ENCODE measurements around the gene TMEM44.

DNA sequence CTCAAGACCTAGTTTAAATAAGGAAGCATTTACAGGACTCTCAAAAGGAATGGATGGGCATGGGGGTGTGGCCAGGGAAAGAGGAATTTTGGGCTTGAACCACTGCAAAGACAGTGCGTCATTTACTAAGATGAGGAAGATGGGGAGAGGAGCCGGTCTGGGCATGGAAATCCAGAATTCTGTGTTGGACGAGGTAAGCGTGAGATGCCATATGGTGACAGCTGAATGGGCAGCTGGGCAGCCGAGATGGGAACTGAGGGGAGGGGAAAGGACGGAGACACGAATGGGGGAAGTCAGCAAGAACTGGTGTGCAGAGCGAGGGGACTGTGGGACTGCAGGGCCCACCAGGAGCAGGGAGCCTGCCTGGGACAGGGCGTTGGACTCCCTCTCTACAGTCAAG, 24.2 kb downstream of the TMEM44 start:
- TF ChIP-seq, protein P1, sequence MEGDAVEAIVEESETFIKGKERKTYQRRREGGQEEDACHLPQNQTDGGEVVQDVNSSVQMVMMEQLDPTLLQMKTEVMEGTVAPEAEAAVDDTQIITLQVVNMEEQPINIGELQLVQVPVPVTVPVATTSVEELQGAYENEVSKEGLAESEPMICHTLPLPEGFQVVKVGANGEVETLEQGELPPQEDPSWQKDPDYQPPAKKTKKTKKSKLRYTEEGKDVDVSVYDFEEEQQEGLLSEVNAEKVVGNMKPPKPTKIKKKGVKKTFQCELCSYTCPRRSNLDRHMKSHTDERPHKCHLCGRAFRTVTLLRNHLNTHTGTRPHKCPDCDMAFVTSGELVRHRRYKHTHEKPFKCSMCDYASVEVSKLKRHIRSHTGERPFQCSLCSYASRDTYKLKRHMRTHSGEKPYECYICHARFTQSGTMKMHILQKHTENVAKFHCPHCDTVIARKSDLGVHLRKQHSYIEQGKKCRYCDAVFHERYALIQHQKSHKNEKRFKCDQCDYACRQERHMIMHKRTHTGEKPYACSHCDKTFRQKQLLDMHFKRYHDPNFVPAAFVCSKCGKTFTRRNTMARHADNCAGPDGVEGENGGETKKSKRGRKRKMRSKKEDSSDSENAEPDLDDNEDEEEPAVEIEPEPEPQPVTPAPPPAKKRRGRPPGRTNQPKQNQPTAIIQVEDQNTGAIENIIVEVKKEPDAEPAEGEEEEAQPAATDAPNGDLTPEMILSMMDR (IDR thresholded peaks at IDR 0.05) = no peak
- no peak; the same call in 1 of the 2 replicates for TF ChIP-seq POLR2AphosphoS5 (IDR thresholded peaks at IDR 0.05; ENCODE audit: low read depth, low read length)
- TF ChIP-seq, protein P2, sequence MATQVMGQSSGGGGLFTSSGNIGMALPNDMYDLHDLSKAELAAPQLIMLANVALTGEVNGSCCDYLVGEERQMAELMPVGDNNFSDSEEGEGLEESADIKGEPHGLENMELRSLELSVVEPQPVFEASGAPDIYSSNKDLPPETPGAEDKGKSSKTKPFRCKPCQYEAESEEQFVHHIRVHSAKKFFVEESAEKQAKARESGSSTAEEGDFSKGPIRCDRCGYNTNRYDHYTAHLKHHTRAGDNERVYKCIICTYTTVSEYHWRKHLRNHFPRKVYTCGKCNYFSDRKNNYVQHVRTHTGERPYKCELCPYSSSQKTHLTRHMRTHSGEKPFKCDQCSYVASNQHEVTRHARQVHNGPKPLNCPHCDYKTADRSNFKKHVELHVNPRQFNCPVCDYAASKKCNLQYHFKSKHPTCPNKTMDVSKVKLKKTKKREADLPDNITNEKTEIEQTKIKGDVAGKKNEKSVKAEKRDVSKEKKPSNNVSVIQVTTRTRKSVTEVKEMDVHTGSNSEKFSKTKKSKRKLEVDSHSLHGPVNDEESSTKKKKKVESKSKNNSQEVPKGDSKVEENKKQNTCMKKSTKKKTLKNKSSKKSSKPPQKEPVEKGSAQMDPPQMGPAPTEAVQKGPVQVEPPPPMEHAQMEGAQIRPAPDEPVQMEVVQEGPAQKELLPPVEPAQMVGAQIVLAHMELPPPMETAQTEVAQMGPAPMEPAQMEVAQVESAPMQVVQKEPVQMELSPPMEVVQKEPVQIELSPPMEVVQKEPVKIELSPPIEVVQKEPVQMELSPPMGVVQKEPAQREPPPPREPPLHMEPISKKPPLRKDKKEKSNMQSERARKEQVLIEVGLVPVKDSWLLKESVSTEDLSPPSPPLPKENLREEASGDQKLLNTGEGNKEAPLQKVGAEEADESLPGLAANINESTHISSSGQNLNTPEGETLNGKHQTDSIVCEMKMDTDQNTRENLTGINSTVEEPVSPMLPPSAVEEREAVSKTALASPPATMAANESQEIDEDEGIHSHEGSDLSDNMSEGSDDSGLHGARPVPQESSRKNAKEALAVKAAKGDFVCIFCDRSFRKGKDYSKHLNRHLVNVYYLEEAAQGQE (IDR thresholded peaks at IDR 0.05; ENCODE audit: insufficient read depth in 1 of 2, low read depth in 2 of 2, low read length in 1 of 2) = no peak
- TF ChIP-seq SIN3A (IDR thresholded peaks at IDR 0.05; ENCODE audit: borderline replicate concordance, insufficient read depth, low read depth, low read length) = no peak
- no peak for TF ChIP-seq TCF7L2 (IDR thresholded peaks at IDR 0.05; ENCODE audit: low read depth, low read length)
